ENCODE measurements around the gene GUCA2B.

GUCA2B gene

GRCh38 chr1:42192106-42192505 lies 38.9 kb downstream of the GUCA2B start:
- DNase-seq = no peak

GRCh38 chr1:42195841-42196240 lies 42.6 kb downstream of the GUCA2B start:
- no peak for DNase-seq

- DNase-seq = no peak
These were observed 45.0 kb downstream of the GUCA2B start for GRCh38 chr1:42198251-42198650.

DNA sequence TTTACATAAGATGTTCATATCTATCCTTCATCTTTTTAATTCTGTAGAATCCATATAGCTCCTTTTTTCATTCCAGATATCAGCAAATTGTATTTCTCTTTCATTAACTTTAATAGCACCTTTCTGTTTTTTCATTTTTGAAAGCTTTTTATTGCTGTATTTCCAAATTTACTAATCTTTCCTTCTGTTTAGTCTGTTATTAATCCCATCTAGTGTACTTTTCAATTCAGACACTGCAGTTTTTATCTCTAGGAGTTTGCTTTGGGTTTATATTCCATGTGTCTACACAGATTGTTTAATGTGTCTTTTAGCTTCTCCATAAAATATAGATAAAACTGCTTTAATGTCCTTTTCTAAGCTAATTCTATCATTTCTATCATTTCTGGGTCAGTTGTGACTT lies 48.8 kb downstream of the GUCA2B start:
- no peak for DNase-seq
